GM23338 (cell line): ENCODE data around the gene XYLT1.

Experiments
- CREB1 ChIP-seq: fragments of 250-450 bp; sonication (Bioruptor Pico); IDR thresholded peaks from 2 replicates; pipeline ENCODE4 v1.5.0; 2020; ENCODE audit warnings: low read depth, mild to moderate bottlenecking, moderate library complexity
- CTCF ChIP-seq, 2 experiments: fragments of 200-600 bp in 1 of 2; sonication (generic) in 1 of 2; conservative IDR thresholded peaks; 2 replicates each; pipeline versions ENCODE4 v1.5.1 to v1.6.1; 2016 to 2017; ENCODE audit warnings: antibody characterized with exemption in 2 of 2, low read depth in 2 of 2, mild to moderate bottlenecking in 2 of 2, moderate library complexity in 1 of 2
- ETS1 ChIP-seq: IDR thresholded peaks from 2 replicates; pipeline ENCODE4 v1.6.1; 2016; ENCODE audit warnings: antibody characterized with exemption
- EZH2 ChIP-seq: fragments of 200-600 bp; sonication (generic); IDR thresholded peaks from one replicate; pipeline ENCODE4 v1.8.0; 2017; ENCODE audit warnings: antibody characterized with exemption, mild to moderate bottlenecking, low read depth; ENCODE audit not compliant: unreplicated experiment
- EZH2phosphoT487 ChIP-seq: fragments of 200-600 bp; sonication (generic); IDR thresholded peaks from one replicate; pipeline ENCODE4 v1.8.1; 2018; ENCODE audit warnings: antibody characterized with exemption; ENCODE audit not compliant: unreplicated experiment
- REST ChIP-seq: IDR thresholded peaks from one replicate; pipeline ENCODE4 v1.6.1; 2018; ENCODE audit warnings: antibody characterized with exemption; ENCODE audit not compliant: unreplicated experiment

- TF ChIP-seq CTCF (conservative IDR thresholded peaks at IDR 0.05; ENCODE audit: low read depth in 2 of 2) = no peak
- no peak for TF ChIP-seq EZH2
- no peak for TF ChIP-seq REST
- TF ChIP-seq ETS1 = no peak
- no peak for TF ChIP-seq EZH2phosphoT487
- TF ChIP-seq CREB1 (CRISPR knock-in tag) = no peak
Measured at GRCh38 chr16:17308186-17308585, 162.6 kb downstream of the XYLT1 start.
